CD4-positive, alpha-beta T cell treated with Interleukin-21 for 1 hour (primary cell): Measurements from ENCODE around the gene RAB21.
"Not testable (repeated sequence)": the region's sequence is repeated elsewhere in the genome, so short reads cannot be mapped to it uniquely, and the experiment has no call there.

Experiments used
- DNase-seq: peaks from one replicate; pipeline ENCODE4 v3.0.0-alpha.2; 2020

RAB21 gene

GRCh38 chr12:71800177-71800576 is 45.5 kb downstream of the RAB21 start:
- no peak for DNase-seq

DNA sequence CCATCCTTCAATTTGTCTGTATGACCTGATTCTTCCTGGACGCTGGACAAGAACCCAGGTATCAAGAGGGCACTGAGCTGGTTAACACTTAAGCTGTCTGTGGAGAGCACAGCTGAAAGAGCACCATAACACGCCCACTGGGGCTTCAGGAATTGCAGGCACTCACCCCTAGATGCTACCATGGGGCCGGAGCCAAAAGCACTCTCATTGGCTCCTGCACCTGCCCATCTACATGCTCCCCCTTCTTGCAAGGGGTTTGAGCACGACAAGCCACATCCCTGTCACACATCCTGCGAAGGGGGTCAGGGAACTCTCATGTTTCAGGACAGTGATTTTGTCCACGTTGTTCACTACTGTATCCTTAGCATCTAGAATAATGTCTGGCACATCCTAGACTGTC is 49.8 kb downstream of the RAB21 start:
- DNase-seq, result no peak

- DNase-seq, result no peak
These were observed 56.3 kb downstream of the RAB21 start for GRCh38 chr12:71810921-71811320.

- not testable (repeated sequence) for DNase-seq
These were observed 60.6 kb downstream of the RAB21 start for GRCh38 chr12:71815242-71815641.

GRCh38 chr12:71822088-71822487 is 67.4 kb downstream of the RAB21 start:
- DNase-seq, result not testable (repeated sequence)

GRCh38 chr12:71828813-71829212 is 74.2 kb downstream of the RAB21 start:
- no peak for DNase-seq

DNA sequence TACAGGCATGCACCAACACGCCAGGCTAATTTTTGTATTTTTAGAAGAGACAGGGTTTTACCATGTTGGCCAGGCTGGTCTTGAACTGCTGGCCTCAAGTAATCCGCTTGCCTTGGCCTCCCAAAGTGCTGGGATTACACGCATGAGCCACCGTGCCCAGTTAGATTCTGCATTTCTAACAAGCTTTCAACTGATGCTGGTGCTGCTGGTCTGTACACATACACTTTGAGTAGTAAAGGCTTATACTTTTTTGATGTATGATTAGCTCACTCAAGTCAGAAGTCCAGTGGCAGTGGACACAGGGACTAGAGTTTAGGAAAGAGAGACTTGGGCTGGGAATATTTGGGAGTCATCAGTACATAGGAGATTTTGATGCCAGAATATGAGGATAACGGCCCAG is 82.7 kb downstream of the RAB21 start:
- no peak for DNase-seq

- no peak for DNase-seq
These were observed 83.6 kb downstream of the RAB21 start for GRCh38 chr12:71838231-71838630.

- DNase-seq, result no peak
These were observed 84.0 kb downstream of the RAB21 start for GRCh38 chr12:71838676-71839075.

- DNase-seq, result peak; percentile 37
These were observed 85.7 kb downstream of the RAB21 start for GRCh38 chr12:71840231-71840847.

DNA sequence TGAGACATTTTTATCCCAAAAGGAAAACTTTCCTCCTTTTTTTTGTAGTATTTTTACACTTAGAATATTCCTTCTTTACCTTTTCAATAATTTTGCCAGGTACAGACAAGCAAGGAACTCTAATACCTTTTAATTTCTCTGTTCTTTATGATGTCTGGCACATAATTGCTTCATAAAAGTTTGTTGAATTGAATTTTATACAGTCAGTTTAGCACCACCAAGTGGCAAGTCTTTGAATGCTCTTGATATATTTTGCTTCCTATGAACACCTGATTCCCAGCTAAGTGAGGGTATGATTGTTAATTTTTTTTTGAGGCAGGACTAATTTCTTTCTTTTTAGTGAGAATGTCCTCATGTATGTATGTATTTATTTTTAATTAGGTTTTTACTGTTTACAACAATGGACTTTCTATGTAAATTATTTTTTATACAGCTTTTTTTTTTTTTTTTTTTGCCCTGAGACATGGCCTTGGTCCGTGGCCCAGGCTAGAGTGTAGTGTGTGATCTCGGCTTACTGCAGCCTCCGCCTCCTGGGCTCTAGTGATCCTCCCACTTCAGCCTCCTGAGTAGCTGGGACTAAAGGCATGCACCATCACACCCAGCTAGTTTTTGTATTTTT is 91.8 kb downstream of the RAB21 start:
- DNase-seq, result peak; percentile 54

DNA sequence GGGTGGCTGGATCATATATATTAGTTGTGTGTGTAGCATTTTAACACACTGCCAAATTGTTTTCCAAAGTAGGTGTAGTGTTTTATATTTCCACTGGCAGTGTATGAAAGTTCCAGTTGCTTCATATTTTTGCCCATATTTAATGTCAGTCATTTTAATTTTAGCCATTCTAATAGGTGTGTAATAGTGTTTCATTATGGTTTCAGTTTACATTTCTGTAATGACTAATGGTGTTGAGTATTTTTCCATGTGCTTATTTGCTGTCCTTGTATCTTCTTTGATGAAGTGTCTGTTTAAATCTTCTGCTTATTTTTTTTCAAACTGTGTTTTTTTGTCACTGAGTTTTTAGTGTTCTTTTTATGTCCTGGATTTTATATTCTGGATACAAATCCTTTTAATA is 93.5 kb downstream of the RAB21 start:
- no peak for DNase-seq

DNA sequence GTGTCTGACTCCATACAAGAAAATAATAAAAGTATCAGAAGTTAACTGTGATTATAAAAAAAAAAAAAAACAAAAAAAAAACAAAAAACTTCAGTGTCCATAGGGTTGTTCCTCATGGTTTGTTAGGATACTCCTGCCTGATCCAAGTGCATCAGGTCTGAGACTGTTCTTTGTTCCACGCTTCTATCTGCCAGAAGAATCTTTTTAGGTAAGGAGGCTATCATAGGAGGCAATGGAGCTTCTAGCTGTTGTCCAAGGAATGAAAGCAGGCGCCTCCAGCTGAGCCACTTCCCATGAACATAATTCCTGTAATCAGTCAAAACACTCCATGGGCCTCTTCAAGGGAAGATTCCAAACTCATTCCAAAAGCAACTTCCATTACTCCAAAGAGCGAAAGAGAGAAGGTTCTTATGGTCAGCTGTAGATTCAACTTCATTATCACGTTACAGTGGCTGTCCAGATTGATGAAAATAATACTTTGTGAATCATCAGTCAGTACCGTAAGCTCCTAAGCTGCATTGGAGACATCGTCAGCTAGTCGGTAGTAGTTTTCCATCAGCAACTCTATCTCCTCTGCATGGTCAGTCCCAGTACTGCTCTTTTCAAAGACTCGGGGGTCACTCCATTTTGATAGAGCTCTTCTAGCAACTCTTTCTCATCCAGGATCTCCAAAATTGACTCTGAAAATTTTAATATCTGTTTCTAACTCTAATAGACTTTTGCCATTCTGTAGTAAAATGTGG is 94.6 kb downstream of the RAB21 start:
- no peak for DNase-seq
